SU-DHL-6 (cell line): Measurements from ENCODE around the gene RABL6.
"Not testable (repeated sequence)": the region's sequence is repeated elsewhere in the genome, so short reads cannot be mapped to it uniquely, and the experiment has no call there.

Source experiments
- CTCF ChIP-seq: fragments of 200-600 bp; sonication (generic); IDR thresholded peaks from one replicate; pipeline ENCODE4 v1.5.1; 2017; ENCODE audit warnings: antibody characterized with exemption, mild to moderate bottlenecking, low read length, moderate library complexity; ENCODE audit not compliant: insufficient read depth, poor library complexity, severe bottlenecking
- EZH2phosphoT487 ChIP-seq: fragments of 200-600 bp; sonication (generic), shearing (Covaris generic); conservative IDR thresholded peaks from 2 replicates; pipeline ENCODE4 v1.6.1; 2018; ENCODE audit warnings: mild to moderate bottlenecking, antibody characterized with exemption, low read length, moderate library complexity, mixed read lengths

GRCh38 chr9:136766410-136767120 lies 41.2 kb upstream of the RABL6 start:
- TF ChIP-seq CTCF, EZH2phosphoT487: not testable (repeated sequence)
